OCI-LY7 (cell line): ENCODE results near the gene PKN3.

Experiments used
- CTCF ChIP-seq: fragments of 200-600 bp; sonication (generic); conservative IDR thresholded peaks from 2 replicates; pipeline ENCODE4 v1.5.1; 2014; ENCODE audit warnings: mild to moderate bottlenecking, antibody characterized with exemption, low read length, moderate library complexity, mixed read lengths
- EZH2phosphoT487 ChIP-seq: fragments of 200-600 bp; sonication (generic); IDR thresholded peaks from 2 replicates; pipeline ENCODE4 v1.6.1; 2018; ENCODE audit warnings: low read depth, borderline replicate concordance, mild to moderate bottlenecking, mixed run types, antibody characterized with exemption, low read length, moderate library complexity, mixed read lengths

- no peak for TF ChIP-seq CTCF
- no peak for TF ChIP-seq EZH2phosphoT487
Measured at GRCh38 chr9:128656416-128657343, 45.6 kb upstream of the PKN3 start, which contains the start of gene DYNC2I2.
